ENCODE results near the gene FBXW2.

GRCh38 chr9:120818595-120818994, 25.4 kb upstream of the FBXW2 start:
- TF ChIP-seq CTCF (IDR thresholded peaks at IDR 0.05) (no peak), EZH2 (IDR thresholded peaks at IDR 0.05; ENCODE audit: borderline replicate concordance, insufficient read depth, low read depth, low read length, poor library complexity, severe bottlenecking) (no peak)
